IPS-NIHi11 (cell line): ENCODE data around the gene RPL19.
"Not testable (repeated sequence)": the region's sequence is repeated elsewhere in the genome, so short reads cannot be mapped to it uniquely, and the experiment has no call there.

Experiments used
- DNase-seq: peaks from one replicate; pipeline ENCODE4 v3.0.0; 2012; ENCODE audit warnings: mixed read lengths, low spot score

RPL19 gene

GRCh38 chr17:39244600-39245570 lies 44.8 kb downstream of the RPL19 start:
- peak; percentile 86 for DNase-seq

DNA sequence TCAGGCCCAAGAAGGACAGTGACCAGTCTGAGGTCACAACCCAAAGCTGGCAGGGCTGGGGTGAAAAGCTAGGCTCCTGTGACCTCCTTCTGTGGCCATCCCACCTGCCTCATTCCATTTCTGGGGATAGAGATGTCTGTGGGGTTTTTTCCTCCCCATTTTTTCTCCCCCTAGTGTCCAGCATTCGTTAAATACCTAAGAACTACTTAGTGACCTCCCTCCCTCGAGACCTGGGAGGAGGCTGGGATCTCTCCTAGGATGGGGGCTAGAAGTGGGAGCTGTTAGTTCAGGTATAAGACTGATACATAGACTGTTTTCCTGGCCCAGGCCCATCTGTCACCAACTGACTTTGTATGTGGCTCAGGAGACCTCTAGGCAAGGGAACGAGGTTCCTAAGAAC lies 46.2 kb downstream of the RPL19 start:
- no peak for DNase-seq

- not testable (repeated sequence) for DNase-seq
Measured at GRCh38 chr17:39250076-39250475, 50.0 kb downstream of the RPL19 start.

- no peak for DNase-seq
Measured at GRCh38 chr17:39251997-39252396, 51.9 kb downstream of the RPL19 start.

DNA sequence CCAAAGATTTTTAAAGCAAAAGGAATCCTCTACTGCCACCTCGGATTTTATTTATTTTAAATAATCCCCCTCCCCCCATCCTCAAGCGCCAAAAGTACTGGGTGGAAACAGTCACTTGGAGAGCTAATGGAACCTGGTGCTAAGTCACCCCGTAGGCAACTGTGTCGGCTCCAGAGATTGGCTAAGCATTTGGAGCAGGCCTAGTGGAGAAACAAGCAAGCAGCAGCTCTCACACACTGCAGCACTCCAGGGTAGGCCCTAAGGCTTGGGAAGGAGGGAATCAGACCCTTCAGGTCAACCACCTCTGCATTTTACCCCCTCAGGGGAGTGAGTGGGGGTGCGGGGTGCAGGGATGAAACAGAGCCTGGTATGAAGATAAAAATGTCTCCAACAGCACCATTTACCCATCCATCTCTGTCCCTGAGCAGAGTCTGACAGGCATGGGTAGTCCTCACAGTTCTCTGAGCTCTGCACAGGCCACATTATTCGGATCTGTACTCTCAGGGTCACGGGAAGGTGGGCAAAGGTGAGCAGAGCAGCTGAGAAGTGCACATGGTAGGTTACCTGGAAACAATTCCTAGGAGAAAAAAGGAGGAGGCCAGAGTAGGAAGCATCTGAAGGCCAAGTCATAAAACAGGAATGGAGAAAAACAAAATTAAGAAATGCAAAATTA lies 52.8 kb downstream of the RPL19 start:
- peak; percentile 35 for DNase-seq
